ENCODE results near the gene LMOD1. TPM values are rescaled to one million over a fixed set of nuclear protein-coding genes. Genes with fewer than 3 reads are reported as not detected.

LMOD1 gene
- total RNA-seq, 4 donors from 2014 or later: 86.9 to 165 (median 107) TPM

- Histone ChIP-seq H3K27ac (peak overlapping the region; percentile 40 to 82 (median 63)), H3K4me1 (peaks cover 0 to 68% (median 0%) of the 10 kb centered on the region in 4 donors), H3K36me3 (peaks cover 0 to 59% (median 0%) of the 10 kb centered on the region in 3 donors), H3K9me3 (no peaks in the 10 kb centered on the region), H3K27me3 (no peaks in the 10 kb centered on the region), H3K4me3 (no peak overlapping the region)
- 11 to 16% methylated on average over 10 of the region's 10 CpGs for WGBS, 2 donors
- TF ChIP-seq, protein P1, sequence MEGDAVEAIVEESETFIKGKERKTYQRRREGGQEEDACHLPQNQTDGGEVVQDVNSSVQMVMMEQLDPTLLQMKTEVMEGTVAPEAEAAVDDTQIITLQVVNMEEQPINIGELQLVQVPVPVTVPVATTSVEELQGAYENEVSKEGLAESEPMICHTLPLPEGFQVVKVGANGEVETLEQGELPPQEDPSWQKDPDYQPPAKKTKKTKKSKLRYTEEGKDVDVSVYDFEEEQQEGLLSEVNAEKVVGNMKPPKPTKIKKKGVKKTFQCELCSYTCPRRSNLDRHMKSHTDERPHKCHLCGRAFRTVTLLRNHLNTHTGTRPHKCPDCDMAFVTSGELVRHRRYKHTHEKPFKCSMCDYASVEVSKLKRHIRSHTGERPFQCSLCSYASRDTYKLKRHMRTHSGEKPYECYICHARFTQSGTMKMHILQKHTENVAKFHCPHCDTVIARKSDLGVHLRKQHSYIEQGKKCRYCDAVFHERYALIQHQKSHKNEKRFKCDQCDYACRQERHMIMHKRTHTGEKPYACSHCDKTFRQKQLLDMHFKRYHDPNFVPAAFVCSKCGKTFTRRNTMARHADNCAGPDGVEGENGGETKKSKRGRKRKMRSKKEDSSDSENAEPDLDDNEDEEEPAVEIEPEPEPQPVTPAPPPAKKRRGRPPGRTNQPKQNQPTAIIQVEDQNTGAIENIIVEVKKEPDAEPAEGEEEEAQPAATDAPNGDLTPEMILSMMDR (IDR thresholded peaks at IDR 0.05): peak; percentile 87 to 98 (median 91)
- TF ChIP-seq EP300 (IDR thresholded peaks at IDR 0.05) (peak in 1 of 2 donors; percentile 88), POLR2A (IDR thresholded peaks at IDR 0.05) (peak in 1 of 2 donors; percentile 38)
- DNase-seq (ENCODE audit: low spot score in 2 of 2): peak; percentile 83 to 91
These were observed 50.2 kb downstream of the LMOD1 start for GRCh38 chr1:201895913-201896807.

- Histone ChIP-seq H3K27me3 (no peaks in the 10 kb centered on the region), H3K9me3 (no peaks in the 10 kb centered on the region), H3K27ac (peak overlapping the region in 2 of 4 donors; percentile 22 to 82), H3K4me3 (no peak overlapping the region), H3K36me3 (peaks cover 0 to 62% (median 0%) of the 10 kb centered on the region in 3 donors), H3K4me1 (peaks cover 0 to 68% (median under 1%) of the 10 kb centered on the region in 4 donors)
- no peak for DNase-seq (ENCODE audit: low spot score in 2 of 2)
- WGBS, 2 donors: 79 to 87% methylated on average over 6 to 7 of the region's 7 CpGs
- TF ChIP-seq, protein P1 (IDR thresholded peaks at IDR 0.05): no peak
- TF ChIP-seq EP300 (IDR thresholded peaks at IDR 0.05) (no peak), POLR2A (IDR thresholded peaks at IDR 0.05) (no peak)
These were observed 51.2 kb downstream of the LMOD1 start for GRCh38 chr1:201895120-201895665.

- Histone ChIP-seq H3K27ac (peak overlapping the region in 2 of 4 donors; percentile 52 to 82), H3K4me3 (no peak overlapping the region), H3K27me3 (no peaks in the 10 kb centered on the region), H3K9me3 (no peaks in the 10 kb centered on the region), H3K36me3 (peaks cover 0 to 56% (median 0%) of the 10 kb centered on the region in 3 donors), H3K4me1 (peaks cover 0 to 68% (median 4%) of the 10 kb centered on the region in 4 donors)
- DNase-seq (ENCODE audit: low spot score in 2 of 2): no peak
- WGBS, 2 donors: 66 to 67% methylated on average over 5 of the region's 5 CpGs
- TF ChIP-seq, protein P1 (IDR thresholded peaks at IDR 0.05): no peak
- TF ChIP-seq POLR2A (IDR thresholded peaks at IDR 0.05): no peak
- TF ChIP-seq EP300 (IDR thresholded peaks at IDR 0.05): no peak
These were observed 51.8 kb downstream of the LMOD1 start for GRCh38 chr1:201894343-201895119.

GRCh38 chr1:201893431-201893830, 52.9 kb downstream of the LMOD1 start:
- Histone ChIP-seq H3K9me3 (no peaks in the 10 kb centered on the region), H3K4me3 (no peak overlapping the region), H3K36me3 (peaks cover 0 to 45% (median 0%) of the 10 kb centered on the region in 3 donors), H3K27me3 (no peaks in the 10 kb centered on the region), H3K4me1 (peaks cover 0 to 65% (median 5%) of the 10 kb centered on the region in 4 donors), H3K27ac (peak overlapping the region in 1 of 4 donors; percentile 82)
- no peak for DNase-seq (ENCODE audit: low spot score in 2 of 2)
- 41 to 49% methylated on average over 3 of the region's 3 CpGs for WGBS, 2 donors
- no peak for TF ChIP-seq POLR2A (IDR thresholded peaks at IDR 0.05)
- TF ChIP-seq, protein P1 (IDR thresholded peaks at IDR 0.05): no peak
- TF ChIP-seq EP300 (IDR thresholded peaks at IDR 0.05): no peak
